HEK293 (cell line): ENCODE results near the gene CASK.

ENCODE experiments used
- CTCF ChIA-PET: fragments of 350-600 bp; formaldehyde crosslinking; extraction: SDS; loops from one replicate; lab custom pipeline; 2021; ENCODE audit warnings: antibody characterized with exemption; lab: Yijun Ruan, JAX
- POLR2A ChIA-PET: fragments of 300-600 bp; formaldehyde crosslinking; extraction: SDS; loops from one replicate; lab custom pipeline; 2020; ENCODE audit warnings: antibody characterized with exemption, inconsistent platforms; lab: Yijun Ruan, JAX
- H3K27ac ChIP-seq: fragments of 200-500 bp; sonication (Bioruptor generic); 2 replicates; pipeline ENCODE4 v1.5.1; 2014; ENCODE audit warnings: low read depth, low read length, control low read depth, inconsistent platforms; ENCODE audit errors: extremely low read depth
- H3K36me3 ChIP-seq, 2 experiments: fragments of 200-500 bp in 1 of 2; sonication (Bioruptor generic) in 1 of 2; 1 replicate in 1 of 2; 2 replicates in 1 of 2; pipeline ENCODE4 v1.5.1; 2014 to 2017; ENCODE audit warnings: inconsistent platforms in 2 of 2, low read length in 2 of 2; ENCODE audit not compliant: control insufficient read depth in 2 of 2, insufficient read depth in 1 of 2
- H3K4me1 ChIP-seq: fragments of 200-500 bp; sonication (Bioruptor generic); 2 replicates; pipeline ENCODE4 v1.5.1; 2014; ENCODE audit warnings: mild to moderate bottlenecking, low read length, inconsistent platforms; ENCODE audit not compliant: control insufficient read depth, insufficient read depth
- H3K4me3 ChIP-seq: 2 replicates; pipeline ENCODE4 v1.5.1; 2011; ENCODE audit warnings: low read depth, mild to moderate bottlenecking, control low read depth, low read length, moderate library complexity
- H3K9me3 ChIP-seq: fragments of 200-500 bp; sonication (Bioruptor generic); 2 replicates; pipeline ENCODE4 v1.5.1; 2014; ENCODE audit warnings: low read depth, low read length, inconsistent platforms; ENCODE audit not compliant: control insufficient read depth, insufficient read depth
- GLIS1 ChIP-seq: fragments of 450-650 bp; formaldehyde crosslinking; IDR thresholded peaks from 2 replicates; pipeline ENCODE4 v1.5.1; 2016; ENCODE audit warnings: missing biosample characterization, missing genetic modification characterization
- GLIS2 ChIP-seq: fragments of 450-650 bp; formaldehyde crosslinking; IDR thresholded peaks from 2 replicates; pipeline ENCODE4 v1.5.1; 2016; ENCODE audit warnings: missing biosample characterization, missing genetic modification characterization
- PRDM1 ChIP-seq: fragments of 450-650 bp; formaldehyde crosslinking; IDR thresholded peaks from 2 replicates; pipeline ENCODE4; 2016; ENCODE audit warnings: missing biosample characterization, missing genetic modification characterization
- SP3 ChIP-seq: fragments of 450-650 bp; formaldehyde crosslinking; IDR thresholded peaks from 2 replicates; pipeline ENCODE4 v1.5.1; 2016; ENCODE audit warnings: missing biosample characterization, missing genetic modification characterization
- SP7 ChIP-seq: fragments of 450-650 bp; formaldehyde crosslinking; IDR thresholded peaks from 2 replicates; pipeline ENCODE4 v1.5.1; 2016; ENCODE audit warnings: missing biosample characterization, missing genetic modification characterization
- ZBTB17 ChIP-seq: fragments of 450-650 bp; formaldehyde crosslinking; IDR thresholded peaks from 2 replicates; pipeline ENCODE4 v1.5.1; 2016; ENCODE audit warnings: missing biosample characterization, missing genetic modification characterization
- ZBTB20 ChIP-seq: fragments of 450-650 bp; formaldehyde crosslinking; IDR thresholded peaks from 2 replicates; pipeline ENCODE4 v1.5.1; 2016; ENCODE audit warnings: missing biosample characterization, missing genetic modification characterization
- ZEB2 ChIP-seq: fragments of 450-650 bp; formaldehyde crosslinking; IDR thresholded peaks from 2 replicates; pipeline ENCODE4 v1.5.1; 2016; ENCODE audit warnings: missing biosample characterization, missing genetic modification characterization
- ZFP41 ChIP-seq: fragments of 450-650 bp; formaldehyde crosslinking; IDR thresholded peaks from 2 replicates; pipeline ENCODE4 v1.5.1; 2016; ENCODE audit warnings: missing biosample characterization, missing genetic modification characterization, borderline replicate concordance
- ZNF138 ChIP-seq: fragments of 450-650 bp; formaldehyde crosslinking; IDR thresholded peaks from 2 replicates; pipeline ENCODE4 v1.5.1; 2016; ENCODE audit warnings: missing biosample characterization, missing genetic modification characterization, borderline replicate concordance
- ZNF174 ChIP-seq: fragments of 450-650 bp; formaldehyde crosslinking; IDR thresholded peaks from 2 replicates; pipeline ENCODE4 v1.5.0; 2017; ENCODE audit warnings: missing biosample characterization, mild to moderate bottlenecking, missing genetic modification characterization
- ZNF2 ChIP-seq: fragments of 450-650 bp; formaldehyde crosslinking; IDR thresholded peaks from 2 replicates; pipeline ENCODE4 v1.5.1; 2016; ENCODE audit warnings: missing biosample characterization, missing genetic modification characterization
- ZNF266 ChIP-seq: fragments of 450-650 bp; formaldehyde crosslinking; IDR thresholded peaks from 2 replicates; pipeline ENCODE4 v1.5.1; 2016; ENCODE audit warnings: missing biosample characterization, missing genetic modification characterization, low read depth
- ZNF354C ChIP-seq: fragments of 450-650 bp; formaldehyde crosslinking; IDR thresholded peaks from 2 replicates; pipeline ENCODE4 v1.5.1; 2016; ENCODE audit warnings: missing biosample characterization, missing genetic modification characterization, low read depth, borderline replicate concordance
- ZNF391 ChIP-seq: fragments of 450-650 bp; formaldehyde crosslinking; IDR thresholded peaks from 2 replicates; pipeline ENCODE4 v1.5.1; 2016; ENCODE audit warnings: low read depth, missing biosample characterization, missing genetic modification characterization, borderline replicate concordance
- ZNF530 ChIP-seq: fragments of 450-650 bp; formaldehyde crosslinking; IDR thresholded peaks from 2 replicates; pipeline ENCODE4 v1.5.1; 2016; ENCODE audit warnings: low read depth, missing biosample characterization, missing genetic modification characterization
- ZNF548 ChIP-seq: fragments of 450-650 bp; formaldehyde crosslinking; IDR thresholded peaks from 2 replicates; pipeline ENCODE4 v1.5.1; 2016; ENCODE audit warnings: missing biosample characterization, missing genetic modification characterization
- ZNF626 ChIP-seq: fragments of 450-650 bp; sonication (Bioruptor Pico); formaldehyde crosslinking; IDR thresholded peaks from 2 replicates; pipeline ENCODE4 v1.5.1; 2018; ENCODE audit warnings: missing biosample characterization, missing genetic modification characterization, inconsistent platforms
- ZNF792 ChIP-seq: fragments of 450-650 bp; formaldehyde crosslinking; IDR thresholded peaks from 2 replicates; pipeline ENCODE4 v1.5.1; 2016; ENCODE audit warnings: missing biosample characterization, missing genetic modification characterization
- TF ChIP-seq, protein P1 (sequence below): fragments of 450-650 bp; formaldehyde crosslinking; IDR thresholded peaks from 2 replicates; pipeline ENCODE4 v1.5.1; 2016; ENCODE audit warnings: missing biosample characterization, missing genetic modification characterization
- TF ChIP-seq, protein P2 (sequence below): fragments of 450-650 bp; formaldehyde crosslinking; IDR thresholded peaks from 2 replicates; pipeline ENCODE4 v1.5.1; 2016; ENCODE audit warnings: missing biosample characterization, missing genetic modification characterization, low read depth
- TF ChIP-seq, protein P3 (sequence below): fragments of 450-650 bp; formaldehyde crosslinking; IDR thresholded peaks from 2 replicates; pipeline ENCODE4 v1.5.1; 2016; ENCODE audit warnings: missing biosample characterization, missing genetic modification characterization
- TF ChIP-seq, protein P4 (sequence below): fragments of 450-650 bp; formaldehyde crosslinking; IDR thresholded peaks from 2 replicates; pipeline ENCODE4 v1.5.1; 2017; ENCODE audit warnings: missing biosample characterization, missing genetic modification characterization
- TF ChIP-seq, protein P5 (sequence below): fragments of 450-650 bp; formaldehyde crosslinking; IDR thresholded peaks from 2 replicates; pipeline ENCODE4; 2016; ENCODE audit warnings: missing biosample characterization, missing genetic modification characterization

Gene CASK

DNA sequence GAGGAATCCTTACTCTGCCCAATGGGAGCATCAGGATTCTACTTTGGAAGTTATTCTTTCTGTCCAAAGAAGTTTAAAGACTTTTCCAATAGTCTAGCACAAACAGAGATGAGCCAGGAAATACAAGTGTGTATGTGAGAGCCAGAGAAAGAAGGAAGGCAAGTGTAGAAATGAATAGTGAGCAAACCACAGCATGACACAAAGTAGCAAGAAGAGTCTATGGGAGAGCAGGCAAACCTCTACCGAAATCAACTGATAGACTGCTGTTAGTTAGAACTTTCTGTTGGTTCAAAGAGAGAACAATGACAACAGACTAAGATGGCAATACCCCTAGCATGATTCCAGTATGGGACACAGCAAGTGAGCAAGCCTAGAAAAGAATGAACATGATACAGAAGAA is 250.7 kb downstream of the CASK start (continued):
- TF ChIP-seq ZNF530 (tag by site-specific recombination) (no peak), GLIS1 (no peak), ZNF138 (tag by site-specific recombination) (no peak), ZNF266 (tag by site-specific recombination) (no peak)
- TF ChIP-seq, protein P1, sequence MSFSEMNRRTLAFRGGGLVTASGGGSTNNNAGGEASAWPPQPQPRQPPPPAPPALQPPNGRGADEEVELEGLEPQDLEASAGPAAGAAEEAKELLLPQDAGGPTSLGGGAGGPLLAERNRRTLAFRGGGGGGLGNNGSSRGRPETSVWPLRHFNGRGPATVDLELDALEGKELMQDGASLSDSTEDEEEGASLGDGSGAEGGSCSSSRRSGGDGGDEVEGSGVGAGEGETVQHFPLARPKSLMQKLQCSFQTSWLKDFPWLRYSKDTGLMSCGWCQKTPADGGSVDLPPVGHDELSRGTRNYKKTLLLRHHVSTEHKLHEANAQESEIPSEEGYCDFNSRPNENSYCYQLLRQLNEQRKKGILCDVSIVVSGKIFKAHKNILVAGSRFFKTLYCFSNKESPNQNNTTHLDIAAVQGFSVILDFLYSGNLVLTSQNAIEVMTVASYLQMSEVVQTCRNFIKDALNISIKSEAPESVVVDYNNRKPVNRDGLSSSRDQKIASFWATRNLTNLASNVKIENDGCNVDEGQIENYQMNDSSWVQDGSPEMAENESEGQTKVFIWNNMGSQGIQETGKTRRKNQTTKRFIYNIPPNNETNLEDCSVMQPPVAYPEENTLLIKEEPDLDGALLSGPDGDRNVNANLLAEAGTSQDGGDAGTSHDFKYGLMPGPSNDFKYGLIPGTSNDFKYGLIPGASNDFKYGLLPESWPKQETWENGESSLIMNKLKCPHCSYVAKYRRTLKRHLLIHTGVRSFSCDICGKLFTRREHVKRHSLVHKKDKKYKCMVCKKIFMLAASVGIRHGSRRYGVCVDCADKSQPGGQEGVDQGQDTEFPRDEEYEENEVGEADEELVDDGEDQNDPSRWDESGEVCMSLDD (tag by site-specific recombination): no peak

DNA sequence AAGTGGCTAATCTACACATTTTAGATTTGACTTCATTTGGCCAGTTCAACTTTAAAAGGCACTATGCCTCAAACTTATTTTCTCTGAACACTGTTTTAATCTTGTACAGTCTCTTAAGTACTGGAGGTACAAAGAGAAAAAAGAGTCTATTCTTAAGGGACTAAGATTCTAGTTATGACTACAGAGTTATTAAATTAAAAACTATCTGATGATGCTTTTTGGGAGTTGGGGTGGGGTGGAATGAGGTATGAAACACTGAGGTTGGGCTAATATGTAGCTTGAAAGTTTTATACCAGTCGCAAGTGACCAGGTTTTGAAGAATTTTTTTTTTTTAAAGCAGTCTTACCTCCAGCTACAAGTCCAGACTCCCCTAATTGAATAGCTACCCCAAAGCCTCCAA is 252.3 kb downstream of the CASK start:
- H3K9me3 ChIP-seq: no peaks in the 10 kb centered on the region
- ChIA-PET POLR2A (no interaction called here), CTCF (interaction anchor here (0.6 kb wide), 1 partner anchor 112 kb away, joined by 5 read pairs; no protein-coding TSS in a partner anchor)
- no peak overlapping the region for H3K4me3 ChIP-seq
- H3K36me3 ChIP-seq: peaks cover 0 to 5% of the 10 kb centered on the region in 2 experiments; a peak in 1 of 3 replicates
- no peaks in the 10 kb centered on the region for H3K4me1 ChIP-seq
- TF ChIP-seq GLIS2 (tag by site-specific recombination) (no peak), ZNF354C (tag by site-specific recombination) (no peak), ZNF626 (tag by site-specific recombination) (no peak), ZBTB20 (tag by site-specific recombination) (no peak), ZFP41 (no peak), PRDM1 (tag by site-specific recombination) (no peak), SP7 (tag by site-specific recombination) (no peak), SP3 (tag by site-specific recombination) (no peak)
- TF ChIP-seq, protein P2, sequence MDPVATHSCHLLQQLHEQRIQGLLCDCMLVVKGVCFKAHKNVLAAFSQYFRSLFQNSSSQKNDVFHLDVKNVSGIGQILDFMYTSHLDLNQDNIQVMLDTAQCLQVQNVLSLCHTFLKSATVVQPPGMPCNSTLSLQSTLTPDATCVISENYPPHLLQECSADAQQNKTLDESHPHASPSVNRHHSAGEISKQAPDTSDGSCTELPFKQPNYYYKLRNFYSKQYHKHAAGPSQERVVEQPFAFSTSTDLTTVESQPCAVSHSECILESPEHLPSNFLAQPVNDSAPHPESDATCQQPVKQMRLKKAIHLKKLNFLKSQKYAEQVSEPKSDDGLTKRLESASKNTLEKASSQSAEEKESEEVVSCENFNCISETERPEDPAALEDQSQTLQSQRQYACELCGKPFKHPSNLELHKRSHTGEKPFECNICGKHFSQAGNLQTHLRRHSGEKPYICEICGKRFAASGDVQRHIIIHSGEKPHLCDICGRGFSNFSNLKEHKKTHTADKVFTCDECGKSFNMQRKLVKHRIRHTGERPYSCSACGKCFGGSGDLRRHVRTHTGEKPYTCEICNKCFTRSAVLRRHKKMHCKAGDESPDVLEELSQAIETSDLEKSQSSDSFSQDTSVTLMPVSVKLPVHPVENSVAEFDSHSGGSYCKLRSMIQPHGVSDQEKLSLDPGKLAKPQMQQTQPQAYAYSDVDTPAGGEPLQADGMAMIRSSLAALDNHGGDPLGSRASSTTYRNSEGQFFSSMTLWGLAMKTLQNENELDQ (tag by site-specific recombination): no peak
- H3K27ac ChIP-seq: no peak overlapping the region

DNA sequence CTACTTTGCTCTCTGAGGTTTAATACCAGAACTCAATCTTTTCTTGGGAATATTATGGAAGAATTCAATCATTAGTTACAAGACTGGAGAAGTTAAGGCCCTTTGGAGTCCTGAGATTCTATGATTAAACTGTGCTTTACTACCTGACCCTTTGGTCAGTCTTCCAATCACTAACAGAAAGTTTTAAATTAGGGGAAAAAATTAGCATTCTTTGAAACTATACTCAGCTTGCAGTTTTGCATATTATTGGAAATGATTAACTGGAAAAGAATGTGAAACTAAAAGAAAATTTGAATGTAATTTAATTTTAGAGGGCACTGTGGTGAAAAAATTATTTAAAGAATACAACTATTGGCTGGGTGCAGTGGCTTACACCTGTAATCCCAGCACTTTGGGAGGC is 253.2 kb downstream of the CASK start:
- H3K36me3 ChIP-seq: peaks cover 0 to 5% of the 10 kb centered on the region in 2 experiments; a peak in 1 of 3 replicates
- no peak overlapping the region for H3K27ac ChIP-seq
- no peak overlapping the region for H3K4me3 ChIP-seq
- POLR2A ChIA-PET: no interaction called here
- H3K9me3 ChIP-seq: no peaks in the 10 kb centered on the region
- no peaks in the 10 kb centered on the region for H3K4me1 ChIP-seq
- CTCF ChIA-PET: interaction anchor here (0.6 kb wide), 1 partner anchor 112 kb away, joined by 3 read pairs; no protein-coding TSS in a partner anchor
- TF ChIP-seq ZNF2 (no peak), ZNF391 (tag by site-specific recombination) (no peak), ZNF548 (tag by site-specific recombination) (no peak), ZBTB17 (tag by site-specific recombination) (no peak), ZNF792 (tag by site-specific recombination) (no peak), ZNF174 (tag by site-specific recombination) (no peak), ZEB2 (tag by site-specific recombination) (no peak)
- TF ChIP-seq, protein P3, sequence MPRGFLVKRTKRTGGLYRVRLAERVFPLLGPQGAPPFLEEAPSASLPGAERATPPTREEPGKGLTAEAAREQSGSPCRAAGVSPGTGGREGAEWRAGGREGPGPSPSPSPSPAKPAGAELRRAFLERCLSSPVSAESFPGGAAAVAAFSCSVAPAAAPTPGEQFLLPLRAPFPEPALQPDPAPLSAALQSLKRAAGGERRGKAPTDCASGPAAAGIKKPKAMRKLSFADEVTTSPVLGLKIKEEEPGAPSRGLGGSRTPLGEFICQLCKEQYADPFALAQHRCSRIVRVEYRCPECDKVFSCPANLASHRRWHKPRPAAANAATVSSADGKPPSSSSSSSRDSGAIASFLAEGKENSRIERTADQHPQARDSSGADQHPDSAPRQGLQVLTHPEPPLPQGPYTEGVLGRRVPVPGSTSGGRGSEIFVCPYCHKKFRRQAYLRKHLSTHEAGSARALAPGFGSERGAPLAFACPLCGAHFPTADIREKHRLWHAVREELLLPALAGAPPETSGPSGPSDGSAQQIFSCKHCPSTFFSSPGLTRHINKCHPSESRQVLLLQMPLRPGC (tag by site-specific recombination): no peak
- TF ChIP-seq, protein P4, sequence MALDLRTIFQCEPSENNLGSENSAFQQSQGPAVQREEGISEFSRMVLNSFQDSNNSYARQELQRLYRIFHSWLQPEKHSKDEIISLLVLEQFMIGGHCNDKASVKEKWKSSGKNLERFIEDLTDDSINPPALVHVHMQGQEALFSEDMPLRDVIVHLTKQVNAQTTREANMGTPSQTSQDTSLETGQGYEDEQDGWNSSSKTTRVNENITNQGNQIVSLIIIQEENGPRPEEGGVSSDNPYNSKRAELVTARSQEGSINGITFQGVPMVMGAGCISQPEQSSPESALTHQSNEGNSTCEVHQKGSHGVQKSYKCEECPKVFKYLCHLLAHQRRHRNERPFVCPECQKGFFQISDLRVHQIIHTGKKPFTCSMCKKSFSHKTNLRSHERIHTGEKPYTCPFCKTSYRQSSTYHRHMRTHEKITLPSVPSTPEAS: no peak
- TF ChIP-seq, protein P5, sequence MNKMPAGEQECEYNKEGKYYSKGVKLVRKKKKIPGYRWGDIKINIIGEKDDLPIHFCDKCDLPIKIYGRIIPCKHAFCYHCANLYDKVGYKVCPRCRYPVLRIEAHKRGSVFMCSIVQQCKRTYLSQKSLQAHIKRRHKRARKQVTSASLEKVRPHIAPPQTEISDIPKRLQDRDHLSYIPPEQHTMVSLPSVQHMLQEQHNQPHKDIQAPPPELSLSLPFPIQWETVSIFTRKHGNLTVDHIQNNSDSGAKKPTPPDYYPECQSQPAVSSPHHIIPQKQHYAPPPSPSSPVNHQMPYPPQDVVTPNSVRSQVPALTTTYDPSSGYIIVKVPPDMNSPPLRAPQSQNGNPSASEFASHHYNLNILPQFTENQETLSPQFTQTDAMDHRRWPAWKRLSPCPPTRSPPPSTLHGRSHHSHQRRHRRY (tag by site-specific recombination): no peak
